ENCODE data around the gene VAPB.

The VAPB gene

GRCh38 chr20:58438970-58439808 is 50.2 kb downstream of the VAPB start:
- DNase-seq, result no peak

DNA sequence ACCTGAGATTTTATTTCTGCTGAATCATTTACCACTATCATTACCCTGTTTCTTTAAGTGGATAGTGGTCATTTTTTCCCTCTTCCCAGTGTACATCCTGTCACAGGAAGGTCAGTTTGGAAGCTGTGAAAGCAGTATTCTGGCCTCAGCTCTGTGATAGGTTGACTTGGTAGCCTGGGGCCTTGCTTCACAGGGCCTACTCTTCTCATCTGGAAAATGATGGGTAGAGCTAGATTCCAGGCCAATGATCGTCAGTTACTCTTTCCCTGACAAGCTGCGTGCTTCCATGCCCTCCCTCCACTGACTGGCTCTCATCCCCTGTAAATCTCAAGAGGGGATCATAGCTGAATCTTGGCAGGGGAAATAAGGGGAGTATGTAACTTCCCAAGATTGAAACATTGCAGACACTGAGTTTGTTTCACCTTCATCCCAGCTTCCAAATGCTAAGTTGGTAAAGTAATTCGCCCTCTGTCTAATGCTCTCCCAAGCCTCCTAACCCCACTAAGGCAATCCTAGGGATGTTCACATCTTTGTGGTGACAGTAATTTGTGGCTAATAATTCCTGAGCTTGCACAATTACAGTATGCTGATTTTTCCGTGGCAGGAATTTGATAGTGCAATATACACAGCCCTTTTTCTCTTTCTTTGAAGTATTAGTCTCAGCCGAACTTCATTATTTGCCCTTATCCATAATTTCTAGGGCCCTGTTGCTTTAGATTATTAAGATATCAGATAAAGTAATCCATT is 51.2 kb downstream of the VAPB start:
- no peak for DNase-seq

DNA sequence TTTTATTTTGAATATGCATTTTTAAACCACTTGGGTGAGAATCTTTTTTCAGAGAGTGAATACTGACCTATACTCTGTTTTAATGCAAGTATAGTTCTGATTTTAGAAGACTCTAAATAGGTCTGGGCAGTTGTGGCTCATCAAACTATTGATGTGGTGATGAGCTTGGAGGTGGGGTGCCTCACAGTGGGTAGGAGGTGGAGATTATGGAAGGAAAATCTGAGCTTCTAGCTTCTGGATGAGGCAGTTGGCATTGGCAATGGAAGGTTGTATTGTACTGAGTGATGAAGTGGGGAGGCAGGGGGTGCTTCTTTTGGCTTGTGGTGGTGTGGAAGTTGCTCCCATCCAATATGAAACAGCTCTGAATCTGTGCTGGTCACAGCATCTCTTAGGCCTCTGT is 52.7 kb downstream of the VAPB start:
- DNase-seq, result no peak

DNA sequence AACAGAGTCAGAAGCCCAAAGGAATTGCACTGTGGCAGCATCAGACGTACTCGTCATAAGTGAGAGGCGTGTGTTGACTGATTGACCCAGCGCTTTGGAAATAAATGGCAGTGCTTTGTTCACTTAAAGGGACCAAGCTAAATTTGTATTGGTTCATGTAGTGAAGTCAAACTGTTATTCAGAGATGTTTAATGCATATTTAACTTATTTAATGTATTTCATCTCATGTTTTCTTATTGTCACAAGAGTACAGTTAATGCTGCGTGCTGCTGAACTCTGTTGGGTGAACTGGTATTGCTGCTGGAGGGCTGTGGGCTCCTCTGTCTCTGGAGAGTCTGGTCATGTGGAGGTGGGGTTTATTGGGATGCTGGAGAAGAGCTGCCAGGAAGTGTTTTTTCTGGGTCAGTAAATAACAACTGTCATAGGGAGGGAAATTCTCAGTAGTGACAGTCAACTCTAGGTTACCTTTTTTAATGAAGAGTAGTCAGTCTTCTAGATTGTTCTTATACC is 55.8 kb downstream of the VAPB start:
- no peak for DNase-seq

DNA sequence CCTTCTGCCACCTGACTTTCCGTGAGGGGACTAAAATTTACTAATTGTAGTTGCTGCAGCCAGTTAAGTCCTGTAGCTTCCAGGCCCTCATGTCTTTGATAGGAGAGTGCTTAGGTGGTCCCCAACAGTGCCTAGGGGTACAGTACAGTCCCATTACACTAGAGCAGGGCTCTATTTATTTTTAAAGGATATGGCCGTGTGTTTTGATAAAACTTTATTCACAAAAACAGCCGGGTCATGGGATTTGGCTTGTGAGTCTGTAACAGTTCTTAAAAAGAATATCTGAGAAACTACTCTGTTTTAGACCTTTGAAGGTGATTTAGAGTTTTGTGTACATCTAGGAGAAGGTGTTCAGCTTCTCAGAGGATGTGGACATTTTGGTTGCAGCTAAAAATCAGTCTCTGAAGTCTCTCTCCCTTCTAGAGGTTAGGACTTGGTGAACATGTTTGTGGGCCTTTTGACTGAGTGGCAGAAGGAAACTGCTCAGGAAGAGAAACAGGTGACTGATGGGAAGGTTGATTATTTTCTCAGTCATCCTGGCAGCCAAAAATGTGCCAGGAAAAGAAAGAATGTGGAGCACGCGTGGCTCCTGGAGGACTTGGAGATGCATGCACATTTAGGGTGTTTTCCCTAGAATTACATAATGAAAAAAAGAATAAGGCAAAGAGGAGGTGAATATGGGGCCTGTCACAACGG is 57.4 kb downstream of the VAPB start:
- no peak for DNase-seq

GRCh38 chr20:58446960-58447265 is 57.9 kb downstream of the VAPB start:
- DNase-seq, result no peak

- DNase-seq, result no peak
Measured at GRCh38 chr20:58447511-58448391, 58.7 kb downstream of the VAPB start.

DNA sequence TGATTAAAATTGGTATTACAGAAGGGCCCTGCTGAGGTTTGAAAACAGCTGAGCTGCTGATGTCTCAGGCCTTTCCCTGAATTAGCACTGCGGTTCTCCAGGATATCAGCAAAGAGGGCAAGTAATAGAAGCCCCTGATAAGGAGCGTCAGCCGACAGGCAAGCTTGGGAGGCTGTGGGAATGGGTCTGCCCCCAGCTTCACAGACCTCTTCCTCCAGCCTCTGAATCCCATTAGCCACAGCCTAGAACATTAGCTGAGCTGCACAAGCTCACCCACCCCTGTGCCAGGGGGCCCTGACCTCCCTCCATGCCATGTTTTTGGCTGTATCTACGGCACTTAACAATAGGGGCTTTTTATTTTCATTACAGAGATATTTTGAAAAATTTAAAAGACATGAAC is 59.9 kb downstream of the VAPB start:
- DNase-seq, result no peak

- DNase-seq, result no peak
Measured at GRCh38 chr20:58449681-58450221, 60.7 kb downstream of the VAPB start.

- no peak for DNase-seq
Measured at GRCh38 chr20:58450254-58450653, 61.2 kb downstream of the VAPB start.

DNA sequence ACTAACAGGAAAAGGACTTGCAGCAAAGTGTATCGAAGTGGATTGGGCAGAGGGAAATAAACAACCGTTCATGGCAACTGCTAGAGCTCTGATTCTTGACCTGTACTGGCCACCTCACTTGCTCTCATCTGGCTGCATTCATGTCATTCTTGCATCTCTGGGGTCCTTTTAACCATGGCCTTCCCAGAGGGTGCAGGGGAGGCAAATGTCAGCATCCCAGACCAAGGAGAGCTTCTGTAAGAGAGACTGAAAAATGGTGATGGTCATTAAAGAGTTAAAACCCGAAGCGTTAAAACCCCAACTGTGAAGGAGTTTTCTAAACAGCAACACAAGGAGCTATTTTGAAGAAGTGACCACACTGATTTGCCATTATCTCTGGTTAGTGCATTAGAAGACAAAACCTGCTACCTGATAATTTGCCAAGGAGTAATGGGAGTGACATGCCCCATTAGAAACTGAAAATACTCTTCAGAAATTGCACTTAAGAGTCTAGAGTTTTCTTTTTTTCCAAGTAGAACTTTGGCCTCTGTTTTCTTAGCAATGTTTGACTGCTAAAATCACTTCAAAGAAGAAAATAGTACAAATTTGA is 63.7 kb downstream of the VAPB start:
- DNase-seq, result no peak

DNA sequence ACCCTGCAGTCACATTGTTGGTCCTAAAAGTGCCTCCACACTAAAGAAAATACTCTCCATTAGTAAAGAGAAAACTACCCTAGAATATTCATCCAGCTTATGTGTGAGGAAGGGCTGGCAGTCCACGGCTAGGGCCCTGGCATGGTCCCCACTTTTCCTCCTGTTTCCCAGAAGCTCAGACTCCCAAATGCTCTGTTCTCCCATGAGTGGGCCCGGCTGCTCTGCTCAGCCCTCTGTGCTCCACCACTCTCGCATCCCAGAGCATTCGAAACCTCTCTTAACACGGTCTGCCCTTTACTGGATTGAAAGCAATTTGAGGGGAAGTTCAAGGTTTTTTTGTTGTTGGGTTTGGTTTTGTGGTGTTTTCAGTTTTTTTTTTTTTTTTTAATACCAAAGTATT is 64.4 kb downstream of the VAPB start:
- DNase-seq, result no peak

GRCh38 chr20:58454460-58454859 is 65.4 kb downstream of the VAPB start:
- no peak for DNase-seq

DNA sequence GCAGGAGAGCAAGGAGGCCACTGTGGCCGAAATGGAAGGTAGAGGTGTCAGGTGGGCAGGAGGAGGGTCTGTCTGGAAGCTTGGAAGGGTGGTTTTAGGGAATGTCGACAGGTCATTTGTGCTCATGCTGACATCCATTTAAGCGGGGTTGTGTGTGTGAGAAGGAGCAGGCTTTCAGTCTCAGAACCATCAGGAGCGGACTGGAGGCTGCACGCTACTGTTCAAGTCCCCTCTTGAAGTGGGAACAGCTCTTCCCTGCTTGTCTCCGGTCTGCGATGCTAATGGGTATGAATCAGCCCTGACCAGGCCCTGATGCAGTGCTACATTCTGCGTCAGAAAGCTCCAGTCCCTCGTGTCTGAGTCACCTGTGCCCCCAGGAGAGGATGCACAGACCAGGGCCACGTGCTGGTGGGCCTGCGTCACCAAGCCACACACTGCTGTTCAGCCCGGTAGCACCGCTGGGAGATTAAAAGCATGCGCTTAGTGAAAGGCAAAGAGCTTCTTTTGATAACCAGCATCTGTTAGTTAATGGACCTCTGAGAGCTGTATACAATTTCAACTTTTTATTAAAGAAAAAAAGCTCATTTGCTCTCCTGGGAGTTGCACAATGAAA is 68.2 kb downstream of the VAPB start:
- DNase-seq, result no peak

DNA sequence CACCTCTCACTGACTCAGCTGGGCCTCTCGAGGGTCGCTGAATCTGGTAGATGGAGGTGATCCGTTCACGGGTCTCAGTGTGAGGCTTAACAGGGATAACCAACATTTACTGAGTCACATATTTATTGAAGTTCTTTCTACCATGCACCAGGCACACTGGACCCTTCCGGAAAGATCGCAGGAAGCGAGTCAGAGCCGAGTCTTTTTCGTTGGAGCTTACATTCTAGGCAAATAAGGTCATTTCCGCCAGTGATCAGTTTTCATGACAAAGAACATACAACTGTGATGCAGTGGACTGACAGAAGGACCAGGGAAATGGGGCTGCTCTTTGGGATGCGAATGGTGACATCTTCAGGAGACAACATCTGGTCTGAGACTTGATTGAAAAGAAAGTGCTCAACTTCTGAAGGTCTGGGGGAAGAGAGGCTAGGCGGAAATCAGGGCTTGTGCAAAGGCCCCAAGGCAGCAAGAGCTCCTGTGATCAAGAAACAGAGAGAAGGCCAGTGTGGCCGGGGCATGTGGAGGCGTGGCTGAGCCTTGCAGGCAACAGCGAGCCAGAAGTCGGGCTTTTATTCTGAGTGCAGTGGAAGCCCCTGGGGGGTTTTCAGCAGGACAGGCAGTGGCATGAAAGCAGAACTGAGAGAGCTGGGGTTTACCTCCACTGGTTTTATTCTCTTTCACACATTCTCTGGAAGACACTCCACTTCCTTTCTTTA is 69.5 kb downstream of the VAPB start:
- DNase-seq, result no peak

- DNase-seq, result no peak
Measured at GRCh38 chr20:58459058-58459750, 70.2 kb downstream of the VAPB start.

- no peak for DNase-seq
Measured at GRCh38 chr20:58461104-58461503, 72.1 kb downstream of the VAPB start.

- DNase-seq, result no peak
Measured at GRCh38 chr20:58461899-58462298, 72.9 kb downstream of the VAPB start.

- no peak for DNase-seq
Measured at GRCh38 chr20:58463256-58463655, 74.2 kb downstream of the VAPB start.

- DNase-seq, result no peak
Measured at GRCh38 chr20:58464838-58465237, 75.8 kb downstream of the VAPB start.

Measured in cerebellar nuclear complex (tissue), 1 donor.